Fibroblast of villous mesenchyme (primary cell): ENCODE results near the gene RGS6. TPM values are rescaled to one million over a fixed set of nuclear protein-coding genes. Genes with fewer than 3 reads are reported as not detected.

Source experiments
- DNase-seq: peaks from one replicate; pipeline ENCODE4 v3.0.0-alpha.2; 2010; ENCODE audit warnings: low read depth
- H3K4me3 ChIP-seq: 2 replicates; pipeline ENCODE4 v1.5.1; 2011; ENCODE audit warnings: low read depth, mild to moderate bottlenecking, low read length
- CTCF ChIP-seq: IDR thresholded peaks from 2 replicates; pipeline ENCODE4 v1.5.1; 2012; ENCODE audit warnings: low read depth, mild to moderate bottlenecking, low read length; ENCODE audit not compliant: insufficient read depth
- total RNA-seq: library from RNA; depleted of rRNA; stranded (reverse); fragments of >200 nt; gene quantifications from 2 replicates; pipeline ENCODE4 v1.2.3, GENCODE V29; 2012

The RGS6 gene
- total RNA-seq, 1 donor, result not detected

- no peak for DNase-seq
- TF ChIP-seq CTCF, result no peak
- H3K4me3 ChIP-seq, result no peak overlapping the region
Measured at GRCh38 chr14:72522847-72523246, 590.6 kb downstream of the RGS6 start.

- H3K4me3 ChIP-seq, result no peak overlapping the region
- no peak for TF ChIP-seq CTCF
- peak; percentile 62 for DNase-seq
Measured at GRCh38 chr14:72523424-72524294, 591.4 kb downstream of the RGS6 start.

GRCh38 chr14:72524295-72524629 is 592.0 kb downstream of the RGS6 start:
- no peak overlapping the region for H3K4me3 ChIP-seq
- TF ChIP-seq CTCF, result no peak
- no peak for DNase-seq

GRCh38 chr14:72525087-72525915 is 593.1 kb downstream of the RGS6 start:
- peak; percentile 24 for DNase-seq
- no peak overlapping the region for H3K4me3 ChIP-seq
- TF ChIP-seq CTCF, result no peak

DNA sequence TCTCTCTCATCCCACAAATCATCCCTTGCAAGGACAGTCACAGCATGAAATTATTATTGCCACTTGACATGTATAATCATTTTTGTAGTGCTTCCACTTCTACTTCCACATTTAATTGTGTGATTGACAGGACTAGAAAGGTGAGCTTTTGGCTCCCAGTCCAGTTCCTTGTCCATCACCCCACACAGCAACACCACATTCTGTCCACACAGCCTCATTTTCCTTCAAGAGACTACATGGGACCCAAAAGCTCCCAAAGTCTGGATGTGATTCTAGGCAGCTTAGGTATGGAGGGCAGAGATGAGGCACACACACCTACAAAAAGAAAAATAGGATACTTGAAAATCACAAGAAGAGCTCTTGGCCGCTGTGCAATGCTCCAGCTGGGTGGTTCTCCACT is 595.4 kb downstream of the RGS6 start:
- TF ChIP-seq CTCF, result no peak
- H3K4me3 ChIP-seq, result no peak overlapping the region
- DNase-seq, result no peak

GRCh38 chr14:72528059-72528862 is 596.0 kb downstream of the RGS6 start:
- TF ChIP-seq CTCF, result no peak
- H3K4me3 ChIP-seq, result no peak overlapping the region
- DNase-seq, result no peak
